ENCODE data around the gene TSHZ2.

Gene TSHZ2

GRCh38 chr20:53297154-53297529 lies 325.0 kb downstream of the TSHZ2 start:
- no peak for DNase-seq
- H3K27me3 ChIP-seq (replicated peaks in 2 of 5; ENCODE audit: control insufficient read depth in 4 of 5, insufficient read depth in 5 of 5, low read length in 4 of 5): peaks cover 0 to 10% (median 0%) of the 10 kb centered on the region in 5 experiments
- WGBS (ENCODE audit: insufficient coverage): 99% methylated on average over 6 of the region's 7 CpGs
- no peak overlapping the region for H3K4me3 ChIP-seq (ENCODE audit: control insufficient read depth in 1 of 7, extremely low read depth in 1 of 7, insufficient read depth in 4 of 7, low read depth in 2 of 7, low read length in 6 of 7)
- ChIA-PET CTCF (no interaction called here), POLR2A (no interaction called here)
- H3K9me3 ChIP-seq (ENCODE audit: control extremely low read depth in 1 of 5, control insufficient read depth in 4 of 5, insufficient read depth in 2 of 5, low read depth in 1 of 5, low read length in 4 of 5): no peaks in the 10 kb centered on the region
- H3K4me1 ChIP-seq (ENCODE audit: control extremely low read depth in 1 of 4, control insufficient read depth in 4 of 4, insufficient read depth in 4 of 4, low read length in 3 of 4): peaks cover 0 to 2% (median 0%) of the 10 kb centered on the region in 4 experiments
- H3K27ac ChIP-seq (ENCODE audit: insufficient read depth in 1 of 2, low read depth in 1 of 2, low read length in 2 of 2, poor library complexity in 1 of 2, severe bottlenecking in 2 of 2): no peak overlapping the region
- H3K36me3 ChIP-seq (ENCODE audit: control insufficient read depth in 4 of 4, insufficient read depth in 4 of 4, low read length in 3 of 4): no peaks in the 10 kb centered on the region

GRCh38 chr20:53298260-53298659 lies 326.1 kb downstream of the TSHZ2 start:
- peaks cover 0 to 10% (median 0%) of the 10 kb centered on the region in 5 experiments for H3K27me3 ChIP-seq (replicated peaks in 2 of 5; ENCODE audit: control insufficient read depth in 4 of 5, insufficient read depth in 5 of 5, low read length in 4 of 5)
- no peaks in the 10 kb centered on the region for H3K9me3 ChIP-seq (ENCODE audit: control extremely low read depth in 1 of 5, control insufficient read depth in 4 of 5, insufficient read depth in 2 of 5, low read depth in 1 of 5, low read length in 4 of 5)
- no peak overlapping the region for H3K27ac ChIP-seq (ENCODE audit: insufficient read depth in 1 of 2, low read depth in 1 of 2, low read length in 2 of 2, poor library complexity in 1 of 2, severe bottlenecking in 2 of 2)
- no peak for DNase-seq
- ChIA-PET POLR2A (no interaction called here), CTCF (no interaction called here)
- no peaks in the 10 kb centered on the region for H3K36me3 ChIP-seq (ENCODE audit: control insufficient read depth in 4 of 4, insufficient read depth in 4 of 4, low read length in 3 of 4)
- peaks cover 0 to 2% (median 0%) of the 10 kb centered on the region in 4 experiments for H3K4me1 ChIP-seq (ENCODE audit: control extremely low read depth in 1 of 4, control insufficient read depth in 4 of 4, insufficient read depth in 4 of 4, low read length in 3 of 4)
- H3K4me3 ChIP-seq (ENCODE audit: control insufficient read depth in 1 of 7, extremely low read depth in 1 of 7, insufficient read depth in 4 of 7, low read depth in 2 of 7, low read length in 6 of 7): no peak overlapping the region
- 100% methylated on average over 3 of the region's 6 CpGs for WGBS (ENCODE audit: insufficient coverage)

GRCh38 chr20:53298911-53299310 lies 326.8 kb downstream of the TSHZ2 start:
- ChIA-PET CTCF (no interaction called here), POLR2A (no interaction called here)
- DNase-seq: no peak
- Histone ChIP-seq H3K27me3 (replicated peaks in 2 of 5; ENCODE audit: control insufficient read depth in 4 of 5, insufficient read depth in 5 of 5, low read length in 4 of 5) (peaks cover 0 to 8% (median 0%) of the 10 kb centered on the region in 5 experiments), H3K4me1 (ENCODE audit: control extremely low read depth in 1 of 4, control insufficient read depth in 4 of 4, insufficient read depth in 4 of 4, low read length in 3 of 4) (peaks cover 0 to 2% (median 0%) of the 10 kb centered on the region in 4 experiments), H3K36me3 (ENCODE audit: control insufficient read depth in 4 of 4, insufficient read depth in 4 of 4, low read length in 3 of 4) (no peaks in the 10 kb centered on the region), H3K4me3 (ENCODE audit: control insufficient read depth in 1 of 7, extremely low read depth in 1 of 7, insufficient read depth in 4 of 7, low read depth in 2 of 7, low read length in 6 of 7) (no peak overlapping the region), H3K27ac (ENCODE audit: insufficient read depth in 1 of 2, low read depth in 1 of 2, low read length in 2 of 2, poor library complexity in 1 of 2, severe bottlenecking in 2 of 2) (no peak overlapping the region), H3K9me3 (ENCODE audit: control extremely low read depth in 1 of 5, control insufficient read depth in 4 of 5, insufficient read depth in 2 of 5, low read depth in 1 of 5, low read length in 4 of 5) (no peaks in the 10 kb centered on the region)
- WGBS (ENCODE audit: insufficient coverage): no CpG with 5 or more reads among the region's 1 CpG

- Histone ChIP-seq H3K27me3 (replicated peaks in 2 of 5; ENCODE audit: control insufficient read depth in 4 of 5, insufficient read depth in 5 of 5, low read length in 4 of 5) (peaks cover 0 to 8% (median 0%) of the 10 kb centered on the region in 5 experiments), H3K9me3 (ENCODE audit: control extremely low read depth in 1 of 5, control insufficient read depth in 4 of 5, insufficient read depth in 2 of 5, low read depth in 1 of 5, low read length in 4 of 5) (no peaks in the 10 kb centered on the region), H3K4me3 (ENCODE audit: control insufficient read depth in 1 of 7, extremely low read depth in 1 of 7, insufficient read depth in 4 of 7, low read depth in 2 of 7, low read length in 6 of 7) (no peak overlapping the region), H3K27ac (ENCODE audit: insufficient read depth in 1 of 2, low read depth in 1 of 2, low read length in 2 of 2, poor library complexity in 1 of 2, severe bottlenecking in 2 of 2) (no peak overlapping the region), H3K4me1 (ENCODE audit: control extremely low read depth in 1 of 4, control insufficient read depth in 4 of 4, insufficient read depth in 4 of 4, low read length in 3 of 4) (peaks cover 0 to 2% (median 0%) of the 10 kb centered on the region in 4 experiments), H3K36me3 (ENCODE audit: control insufficient read depth in 4 of 4, insufficient read depth in 4 of 4, low read length in 3 of 4) (no peaks in the 10 kb centered on the region)
- no peak for DNase-seq
- ChIA-PET CTCF (no interaction called here), POLR2A (no interaction called here)
- 92% methylated on average over 2 of the region's 4 CpGs for WGBS (ENCODE audit: insufficient coverage)
Measured at GRCh38 chr20:53299831-53300230, 327.7 kb downstream of the TSHZ2 start.

- DNase-seq: no peak
- ChIA-PET POLR2A (no interaction called here), CTCF (no interaction called here)
- Histone ChIP-seq H3K4me3 (ENCODE audit: control insufficient read depth in 1 of 7, extremely low read depth in 1 of 7, insufficient read depth in 4 of 7, low read depth in 2 of 7, low read length in 6 of 7) (no peak overlapping the region), H3K4me1 (ENCODE audit: control extremely low read depth in 1 of 4, control insufficient read depth in 4 of 4, insufficient read depth in 4 of 4, low read length in 3 of 4) (peaks cover 0 to 3% (median 1%) of the 10 kb centered on the region in 4 experiments), H3K27me3 (replicated peaks in 2 of 5; ENCODE audit: control insufficient read depth in 4 of 5, insufficient read depth in 5 of 5, low read length in 4 of 5) (peaks cover 0 to 8% (median 0%) of the 10 kb centered on the region in 5 experiments), H3K9me3 (ENCODE audit: control extremely low read depth in 1 of 5, control insufficient read depth in 4 of 5, insufficient read depth in 2 of 5, low read depth in 1 of 5, low read length in 4 of 5) (no peaks in the 10 kb centered on the region), H3K27ac (ENCODE audit: insufficient read depth in 1 of 2, low read depth in 1 of 2, low read length in 2 of 2, poor library complexity in 1 of 2, severe bottlenecking in 2 of 2) (no peak overlapping the region), H3K36me3 (ENCODE audit: control insufficient read depth in 4 of 4, insufficient read depth in 4 of 4, low read length in 3 of 4) (no peaks in the 10 kb centered on the region)
- 100% methylated on average over 4 of the region's 13 CpGs for WGBS (ENCODE audit: insufficient coverage)
Measured at GRCh38 chr20:53301869-53302268, 329.7 kb downstream of the TSHZ2 start.

GRCh38 chr20:53302695-53303412 lies 330.7 kb downstream of the TSHZ2 start:
- ChIA-PET CTCF (no interaction called here), POLR2A (no interaction called here)
- H3K27me3 ChIP-seq (replicated peaks in 2 of 5; ENCODE audit: control insufficient read depth in 4 of 5, insufficient read depth in 5 of 5, low read length in 4 of 5): peaks cover 0 to 10% (median 0%) of the 10 kb centered on the region in 5 experiments
- no peaks in the 10 kb centered on the region for H3K36me3 ChIP-seq (ENCODE audit: control insufficient read depth in 4 of 4, insufficient read depth in 4 of 4, low read length in 3 of 4)
- H3K9me3 ChIP-seq (ENCODE audit: control extremely low read depth in 1 of 5, control insufficient read depth in 4 of 5, insufficient read depth in 2 of 5, low read depth in 1 of 5, low read length in 4 of 5): no peaks in the 10 kb centered on the region
- peaks cover 0 to 3% (median 1%) of the 10 kb centered on the region in 4 experiments for H3K4me1 ChIP-seq (ENCODE audit: control extremely low read depth in 1 of 4, control insufficient read depth in 4 of 4, insufficient read depth in 4 of 4, low read length in 3 of 4)
- DNase-seq: peak in 1 of 3 donors; percentile 20
- WGBS (ENCODE audit: insufficient coverage): 83% methylated on average over 7 of the region's 8 CpGs
- H3K27ac ChIP-seq (ENCODE audit: insufficient read depth in 1 of 2, low read depth in 1 of 2, low read length in 2 of 2, poor library complexity in 1 of 2, severe bottlenecking in 2 of 2): no peak overlapping the region
- H3K4me3 ChIP-seq (ENCODE audit: control insufficient read depth in 1 of 7, extremely low read depth in 1 of 7, insufficient read depth in 4 of 7, low read depth in 2 of 7, low read length in 6 of 7): no peak overlapping the region

- ChIA-PET CTCF (no interaction called here), POLR2A (no interaction called here)
- Histone ChIP-seq H3K27me3 (replicated peaks in 2 of 5; ENCODE audit: control insufficient read depth in 4 of 5, insufficient read depth in 5 of 5, low read length in 4 of 5) (peaks cover 0 to 11% (median 0%) of the 10 kb centered on the region in 5 experiments), H3K9me3 (ENCODE audit: control extremely low read depth in 1 of 5, control insufficient read depth in 4 of 5, insufficient read depth in 2 of 5, low read depth in 1 of 5, low read length in 4 of 5) (no peaks in the 10 kb centered on the region), H3K4me3 (ENCODE audit: control insufficient read depth in 1 of 7, extremely low read depth in 1 of 7, insufficient read depth in 4 of 7, low read depth in 2 of 7, low read length in 6 of 7) (no peak overlapping the region), H3K36me3 (ENCODE audit: control insufficient read depth in 4 of 4, insufficient read depth in 4 of 4, low read length in 3 of 4) (no peaks in the 10 kb centered on the region), H3K27ac (ENCODE audit: insufficient read depth in 1 of 2, low read depth in 1 of 2, low read length in 2 of 2, poor library complexity in 1 of 2, severe bottlenecking in 2 of 2) (no peak overlapping the region), H3K4me1 (ENCODE audit: control extremely low read depth in 1 of 4, control insufficient read depth in 4 of 4, insufficient read depth in 4 of 4, low read length in 3 of 4) (peaks cover 0 to 3% (median 1%) of the 10 kb centered on the region in 4 experiments)
- DNase-seq: no peak
- WGBS (ENCODE audit: insufficient coverage): 91% methylated on average over 3 of the region's 4 CpGs
Measured at GRCh38 chr20:53303413-53303760, 331.2 kb downstream of the TSHZ2 start.
